Measurements from ENCODE around the gene CTRL.

CTRL gene

DNA sequence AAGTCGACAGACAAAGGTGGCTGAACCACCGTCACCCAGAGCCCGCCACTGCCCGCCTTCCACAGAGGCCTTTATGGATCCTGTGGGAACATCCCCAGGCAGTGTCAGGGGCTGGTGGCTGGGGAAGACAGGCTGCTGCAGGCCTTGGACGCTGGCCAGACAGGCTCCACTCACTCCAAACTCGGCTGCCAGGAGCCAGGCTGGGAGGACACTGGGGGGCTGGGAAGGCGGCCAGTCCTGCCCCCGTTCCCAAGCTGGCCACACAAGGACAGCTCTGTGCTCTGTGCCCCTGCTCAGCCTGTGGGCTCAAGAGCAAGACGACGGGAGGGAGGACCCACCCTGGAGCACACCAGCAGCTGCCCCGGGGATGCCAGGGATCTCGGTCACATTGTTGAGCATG lies 19.8 kb upstream of the CTRL start:
- ChIA-PET POLR2A (interaction anchor here (1.1 to 1.8 kb wide), 2 partner anchors 9 to 16 kb away, joined by 4 read pairs; no protein-coding TSS in a partner anchor), CTCF (interaction anchor here (1.0 kb wide), 1 partner anchor 9 kb away, joined by 4 read pairs; no protein-coding TSS in a partner anchor)
- DNase-seq (ENCODE audit: extremely low spot score) = no peak
- TF ChIP-seq ELF4 (IDR thresholded peaks at IDR 0.05) (no peak), L3MBTL2 (conservative IDR thresholded peaks at IDR 0.05) (no peak), FOXK2 (IDR thresholded peaks at IDR 0.05) (no peak), CTBP1 (IDR thresholded peaks at IDR 0.05; ENCODE audit: borderline replicate concordance) (no peak), FOXM1 (IDR thresholded peaks at IDR 0.05; ENCODE audit: borderline replicate concordance) (no peak), NFRKB (IDR thresholded peaks at IDR 0.05) (no peak), LEF1 (IDR thresholded peaks at IDR 0.05; ENCODE audit: borderline replicate concordance) (no peak), TARDBP (IDR thresholded peaks at IDR 0.05) (no peak), FOXA1 (IDR thresholded peaks at IDR 0.05) (no peak), SP1 (IDR thresholded peaks at IDR 0.05) (no peak), HDGF (IDR thresholded peaks at IDR 0.05; ENCODE audit: borderline replicate concordance) (no peak), ZNF384 (IDR thresholded peaks at IDR 0.05) (no peak), ARNT (IDR thresholded peaks at IDR 0.05) (no peak), BHLHE40 (IDR thresholded peaks at IDR 0.05; ENCODE audit: borderline replicate concordance) (no peak), SUZ12 (IDR thresholded peaks at IDR 0.05) (no peak)
- TF ChIP-seq, protein P1, sequence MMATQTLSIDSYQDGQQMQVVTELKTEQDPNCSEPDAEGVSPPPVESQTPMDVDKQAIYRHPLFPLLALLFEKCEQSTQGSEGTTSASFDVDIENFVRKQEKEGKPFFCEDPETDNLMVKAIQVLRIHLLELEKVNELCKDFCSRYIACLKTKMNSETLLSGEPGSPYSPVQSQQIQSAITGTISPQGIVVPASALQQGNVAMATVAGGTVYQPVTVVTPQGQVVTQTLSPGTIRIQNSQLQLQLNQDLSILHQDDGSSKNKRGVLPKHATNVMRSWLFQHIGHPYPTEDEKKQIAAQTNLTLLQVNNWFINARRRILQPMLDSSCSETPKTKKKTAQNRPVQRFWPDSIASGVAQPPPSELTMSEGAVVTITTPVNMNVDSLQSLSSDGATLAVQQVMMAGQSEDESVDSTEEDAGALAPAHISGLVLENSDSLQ (IDR thresholded peaks at IDR 0.05) = no peak

DNA sequence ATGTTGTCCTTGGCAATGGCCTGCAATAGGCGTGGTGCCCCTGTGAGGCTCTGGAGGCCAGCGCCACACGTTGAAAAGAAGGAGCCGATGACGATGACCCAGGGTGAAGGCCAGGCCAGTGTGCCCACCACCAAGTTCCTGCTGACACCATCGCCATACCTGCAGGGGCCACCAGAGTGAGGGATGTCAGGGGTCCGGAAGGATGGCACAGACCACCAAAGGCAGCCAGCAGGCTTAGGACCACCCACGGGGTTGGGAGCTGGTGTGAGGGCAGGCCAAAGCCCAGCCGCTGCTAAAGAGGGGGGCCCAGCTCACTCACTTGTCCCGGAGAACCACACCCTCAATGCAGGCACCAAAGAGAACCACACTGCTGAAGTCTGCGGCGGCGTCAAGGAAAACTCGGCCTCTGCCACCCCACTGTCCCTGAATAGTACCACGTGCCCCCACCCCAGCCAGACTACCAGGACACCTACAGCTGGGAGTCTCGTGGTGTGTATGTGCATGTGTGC lies 18.7 kb upstream of the CTRL start:
- POLR2A ChIA-PET = interaction anchor here (1.1 to 1.8 kb wide), 2 partner anchors 11 to 15 kb away, joined by 4 to 5 read pairs; no protein-coding TSS in a partner anchor
- CTCF ChIA-PET = interaction anchor here (0.6 to 1.0 kb wide), 2 partner anchors 8 to 87 kb away, joined by 3 to 4 read pairs; no protein-coding TSS in a partner anchor
- TF ChIP-seq SUZ12 (IDR thresholded peaks at IDR 0.05) = no peak
- no peak for TF ChIP-seq ZNF384 (IDR thresholded peaks at IDR 0.05)
- TF ChIP-seq BHLHE40 (IDR thresholded peaks at IDR 0.05; ENCODE audit: borderline replicate concordance) = no peak
- TF ChIP-seq, protein P1 (IDR thresholded peaks at IDR 0.05) = no peak
- TF ChIP-seq L3MBTL2 (conservative IDR thresholded peaks at IDR 0.05) = no peak
- no peak for TF ChIP-seq HDGF (IDR thresholded peaks at IDR 0.05; ENCODE audit: borderline replicate concordance)
- TF ChIP-seq NFRKB (IDR thresholded peaks at IDR 0.05) = no peak
- TF ChIP-seq FOXM1 (IDR thresholded peaks at IDR 0.05; ENCODE audit: borderline replicate concordance) = no peak
- DNase-seq (ENCODE audit: extremely low spot score) = no peak

DNA sequence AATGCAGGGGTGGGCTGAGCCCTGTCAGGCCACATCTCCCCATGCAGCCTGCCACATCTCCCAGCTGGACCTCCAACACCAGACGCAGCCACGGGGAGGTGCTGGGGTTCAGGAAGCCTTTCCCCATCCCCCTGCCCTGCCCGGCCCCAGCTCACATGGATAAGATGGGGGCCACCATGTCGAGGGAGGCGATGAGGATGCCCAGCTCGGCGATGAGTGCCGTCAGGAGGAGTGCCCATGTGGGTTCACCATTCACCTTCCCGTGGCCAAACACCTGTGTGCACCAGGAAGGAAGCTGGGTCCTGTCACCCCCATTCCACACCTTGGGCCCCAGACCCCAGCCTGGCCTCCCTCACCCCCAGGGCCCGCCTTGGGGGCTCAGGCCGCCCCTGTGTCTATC lies 18.0 kb upstream of the CTRL start:
- TF ChIP-seq SP1 (IDR thresholded peaks at IDR 0.05) (no peak), FOXM1 (IDR thresholded peaks at IDR 0.05; ENCODE audit: borderline replicate concordance) (no peak), FOXK2 (IDR thresholded peaks at IDR 0.05) (no peak), ARNT (IDR thresholded peaks at IDR 0.05) (no peak), SUZ12 (IDR thresholded peaks at IDR 0.05) (no peak), TARDBP (IDR thresholded peaks at IDR 0.05) (no peak), L3MBTL2 (conservative IDR thresholded peaks at IDR 0.05) (no peak)
- TF ChIP-seq, protein P1 (IDR thresholded peaks at IDR 0.05) = no peak
- POLR2A ChIA-PET = interaction anchor here (1.1 kb wide), 1 partner anchor 14 kb away, joined by 5 read pairs; no protein-coding TSS in a partner anchor
- DNase-seq (ENCODE audit: extremely low spot score) = no peak
- CTCF ChIA-PET = no interaction called here

DNA sequence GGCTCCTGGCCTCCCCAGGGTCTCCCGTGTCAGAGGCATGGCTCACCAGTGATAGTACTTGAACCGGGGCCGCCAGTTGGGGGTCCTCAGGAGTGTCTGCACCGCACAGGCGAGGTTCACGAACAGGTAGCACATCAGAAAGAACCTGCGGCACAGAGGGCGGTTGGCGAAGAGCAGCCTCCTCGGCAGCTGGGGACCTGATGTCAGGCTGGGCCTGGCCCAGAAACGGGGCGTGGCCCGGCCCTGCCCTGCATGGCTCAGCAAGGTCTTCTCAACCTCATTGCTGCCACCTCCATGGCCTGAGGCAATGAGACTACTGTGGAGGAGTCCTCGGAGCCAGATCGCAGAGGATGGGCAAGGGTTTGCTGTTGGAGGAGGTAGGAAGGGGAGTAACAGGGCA lies 16.4 kb upstream of the CTRL start:
- CTCF ChIA-PET = no interaction called here
- no peak for TF ChIP-seq LEF1 (IDR thresholded peaks at IDR 0.05; ENCODE audit: borderline replicate concordance)
- no peak for TF ChIP-seq SP1 (IDR thresholded peaks at IDR 0.05)
- no peak for TF ChIP-seq TARDBP (IDR thresholded peaks at IDR 0.05)
- TF ChIP-seq NFRKB (IDR thresholded peaks at IDR 0.05) = no peak
- TF ChIP-seq HDGF (IDR thresholded peaks at IDR 0.05; ENCODE audit: borderline replicate concordance) = no peak
- TF ChIP-seq ELF4 (IDR thresholded peaks at IDR 0.05) = no peak
- TF ChIP-seq CTBP1 (IDR thresholded peaks at IDR 0.05; ENCODE audit: borderline replicate concordance) = no peak
- TF ChIP-seq BHLHE40 (IDR thresholded peaks at IDR 0.05; ENCODE audit: borderline replicate concordance) = no peak
- TF ChIP-seq ZNF384 (IDR thresholded peaks at IDR 0.05) = no peak
- TF ChIP-seq FOXK2 (IDR thresholded peaks at IDR 0.05) = no peak
- no peak for TF ChIP-seq FOXM1 (IDR thresholded peaks at IDR 0.05; ENCODE audit: borderline replicate concordance)
- TF ChIP-seq, protein P1 (IDR thresholded peaks at IDR 0.05) = no peak
- TF ChIP-seq L3MBTL2 (conservative IDR thresholded peaks at IDR 0.05) = no peak
- TF ChIP-seq SUZ12 (IDR thresholded peaks at IDR 0.05) = no peak
- no peak for TF ChIP-seq ARNT (IDR thresholded peaks at IDR 0.05)
- no peak for TF ChIP-seq FOXA1 (IDR thresholded peaks at IDR 0.05)
- DNase-seq (ENCODE audit: extremely low spot score) = no peak
- POLR2A ChIA-PET = no interaction called here

DNA sequence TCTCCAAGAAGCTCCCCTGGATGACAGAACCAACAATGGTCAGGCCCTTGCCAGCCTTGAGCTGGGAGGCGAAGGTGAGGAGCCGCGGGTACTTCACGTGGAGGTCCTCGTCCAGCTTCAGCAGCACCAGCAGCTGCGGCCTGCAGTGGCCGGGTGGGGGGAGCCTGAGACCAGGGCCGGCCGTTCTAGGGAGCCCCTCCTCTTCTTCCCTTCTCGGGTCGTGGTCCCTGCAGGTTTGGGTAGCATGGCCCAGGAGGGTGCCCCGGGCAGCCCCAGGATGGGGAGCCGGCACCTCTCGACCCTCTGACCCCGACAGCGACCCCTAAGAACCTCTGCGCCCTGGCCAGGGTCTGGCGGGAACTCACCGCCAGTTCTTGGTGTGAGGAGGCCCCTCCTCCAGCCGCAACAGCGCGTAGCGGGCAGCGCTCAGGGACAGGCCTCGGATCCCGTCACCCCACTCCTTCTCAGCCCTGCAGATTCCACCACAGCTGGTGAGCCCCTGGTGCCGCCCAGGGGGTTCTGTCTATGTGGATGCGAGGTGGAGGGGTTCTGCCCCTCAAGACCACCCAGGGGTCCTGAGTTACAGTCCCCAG lies 15.4 kb upstream of the CTRL start:
- POLR2A ChIA-PET = interaction anchor here (0.5 to 0.8 kb wide), 2 partner anchors 16 to 90 kb away, joined by 3 to 4 read pairs; partner anchors contain the start of gene CTRL
- DNase-seq (ENCODE audit: extremely low spot score) = no peak
- TF ChIP-seq FOXA1 (IDR thresholded peaks at IDR 0.05) (no peak), TARDBP (IDR thresholded peaks at IDR 0.05) (no peak), SUZ12 (IDR thresholded peaks at IDR 0.05) (no peak), ARNT (IDR thresholded peaks at IDR 0.05) (no peak), L3MBTL2 (conservative IDR thresholded peaks at IDR 0.05) (no peak), FOXK2 (IDR thresholded peaks at IDR 0.05) (no peak)
- TF ChIP-seq, protein P1 (IDR thresholded peaks at IDR 0.05) = no peak
- CTCF ChIA-PET = interaction anchor here (0.5 kb wide), 1 partner anchor 130 kb away, joined by 5 read pairs; no protein-coding TSS in a partner anchor

Measured in HEK293T (cell line).